Activated CD4-positive, CD25-positive, alpha-beta regulatory T cell treated with anti-CD3 and anti-CD28 coated beads, Interleukin-2, amount 50 U/mL, for 24 hours (primary cell): Measurements from ENCODE around the gene AFAP1.

ENCODE experiments used
- ATAC-seq, 2 donors: fragments of 150-1000 bp; cut with Tn5 transposase; one replicate each; pipeline ENCODE4 v1.10.0; 2021; ENCODE audit warnings: mild to moderate bottlenecking in 1 of 2, moderate library complexity in 1 of 2

The AFAP1 gene

DNA sequence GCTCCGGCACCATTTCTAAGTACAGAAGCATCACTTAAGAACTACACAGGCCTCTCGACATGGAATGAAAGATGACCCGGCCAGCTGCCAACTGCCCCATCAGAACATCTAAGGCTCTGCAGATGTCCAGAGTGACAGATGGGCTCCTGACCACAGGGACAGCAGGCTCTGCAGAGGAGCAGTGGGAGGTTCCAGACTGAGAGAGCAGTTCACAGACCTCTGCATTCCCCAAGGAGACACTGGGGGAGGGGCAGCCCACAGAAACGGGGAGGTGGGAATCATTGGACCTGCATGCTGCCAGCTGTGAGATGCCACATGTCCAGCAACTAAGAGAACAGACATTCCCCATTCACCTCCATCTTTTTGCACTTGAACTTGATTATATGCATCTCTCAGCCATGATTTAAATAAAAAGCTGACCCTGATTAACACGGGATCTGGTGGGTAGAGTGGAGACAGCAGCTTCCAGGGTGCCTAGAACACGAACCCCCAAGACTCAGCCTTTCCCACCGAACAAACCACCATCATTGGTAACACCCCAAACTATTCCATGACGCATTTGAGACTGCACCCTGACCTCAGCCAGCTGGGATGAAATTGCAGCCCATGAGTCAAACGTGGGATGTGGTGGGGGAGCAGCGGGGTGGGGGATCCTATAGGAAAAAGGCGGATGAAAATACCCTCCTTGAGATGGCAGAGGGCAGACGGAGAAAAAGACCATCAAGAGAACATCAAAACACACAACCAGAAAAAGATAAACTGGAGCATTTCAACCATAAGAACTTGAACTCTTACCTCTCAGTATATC is 47.2 kb downstream of the AFAP1 start:
- ATAC-seq = no peak

DNA sequence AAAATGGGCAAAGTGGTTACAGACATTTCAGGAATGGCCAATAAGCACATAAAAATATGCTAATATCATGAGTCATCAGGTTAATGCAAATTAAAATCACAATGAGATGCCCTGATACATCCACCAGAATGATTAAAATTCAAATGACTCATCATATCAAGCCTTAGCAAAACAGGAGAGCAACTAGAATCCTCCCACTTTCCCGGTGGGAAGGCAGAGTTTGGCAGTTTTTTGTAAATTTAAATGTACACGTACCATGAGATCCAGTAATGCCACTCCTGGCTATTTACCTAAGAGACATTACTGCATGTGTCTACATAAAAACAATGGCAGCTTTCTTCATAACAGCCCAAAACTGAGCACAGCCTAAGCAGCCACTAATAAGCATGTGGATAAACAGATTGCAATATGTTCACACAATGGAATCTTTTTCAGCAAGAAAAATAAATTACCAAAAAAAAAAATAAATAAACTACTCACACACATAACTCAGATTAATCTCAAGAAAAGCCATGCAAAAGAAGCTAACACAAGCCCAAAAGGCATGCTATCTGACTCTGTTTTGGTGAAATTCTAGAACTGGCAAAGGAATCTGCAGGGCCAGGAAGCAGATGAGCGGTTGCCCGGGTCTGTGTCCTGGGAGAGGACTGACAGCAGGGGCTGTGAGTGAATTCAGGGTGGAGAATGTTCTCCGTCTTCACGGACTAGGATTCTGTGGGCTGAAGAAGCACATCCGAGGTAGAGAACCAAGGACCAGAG is 48.8 kb downstream of the AFAP1 start:
- no peak for ATAC-seq

DNA sequence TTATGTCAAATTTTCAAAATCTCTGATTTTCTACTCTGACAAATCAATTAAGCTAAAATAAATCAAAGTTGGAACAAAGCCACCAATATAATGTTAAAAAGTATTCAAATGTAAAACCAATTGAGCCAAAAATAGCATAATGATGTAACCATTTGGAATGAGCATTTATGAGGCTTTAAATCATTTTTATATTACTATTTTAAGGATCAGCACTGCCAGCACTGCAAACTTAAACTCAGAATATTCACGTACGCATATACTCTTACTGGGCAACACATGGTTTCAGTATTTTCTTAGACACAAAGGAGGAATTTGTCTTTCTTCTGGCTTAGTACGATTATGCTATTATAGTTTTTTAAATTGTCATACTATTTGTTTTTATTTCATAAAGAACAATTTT is 52.2 kb downstream of the AFAP1 start:
- ATAC-seq = no peak

DNA sequence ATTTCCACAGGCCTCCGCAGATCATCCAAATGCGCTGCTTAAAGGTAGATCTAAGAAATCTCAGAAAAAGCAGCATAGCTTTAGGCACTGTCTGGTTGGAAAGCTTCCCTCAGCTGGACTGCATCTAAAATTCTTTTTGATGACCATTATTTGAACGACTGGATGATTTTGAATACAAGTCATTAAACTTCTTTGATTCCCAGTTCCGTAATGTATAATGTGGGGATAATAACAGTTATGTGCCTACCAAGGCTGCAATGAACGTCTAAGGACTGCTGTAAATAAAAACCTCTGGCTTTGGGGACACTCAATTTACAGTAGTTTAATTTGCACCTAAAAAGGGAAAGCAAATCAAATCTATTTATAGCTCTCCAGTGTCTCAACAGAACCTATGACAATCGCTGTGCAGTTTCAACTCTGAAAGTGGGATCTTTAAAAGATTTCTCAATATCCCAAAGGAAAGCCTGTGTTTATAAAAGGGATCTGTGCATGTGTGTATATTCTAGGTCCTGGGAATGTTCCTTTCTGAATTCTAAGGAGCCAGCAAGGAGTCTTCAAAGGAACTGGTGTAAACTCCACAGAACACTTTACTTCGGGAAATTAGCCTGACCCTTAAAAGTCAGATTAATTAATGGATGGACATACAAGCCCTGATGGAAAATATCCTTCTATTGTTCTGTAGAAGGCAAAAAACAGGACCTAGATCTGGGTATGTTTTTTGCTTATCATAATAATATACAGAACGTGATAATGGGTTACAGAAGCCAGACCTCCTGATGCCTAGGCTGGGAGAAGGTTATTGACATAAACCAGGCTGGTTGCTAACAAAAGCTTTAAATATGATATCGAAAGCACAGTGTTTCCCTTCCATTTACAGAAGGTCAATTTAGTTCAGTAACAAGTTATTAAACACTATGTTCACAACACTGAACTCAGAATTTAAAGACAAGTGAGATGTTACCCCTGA is 53.4 kb downstream of the AFAP1 start:
- no peak for ATAC-seq

DNA sequence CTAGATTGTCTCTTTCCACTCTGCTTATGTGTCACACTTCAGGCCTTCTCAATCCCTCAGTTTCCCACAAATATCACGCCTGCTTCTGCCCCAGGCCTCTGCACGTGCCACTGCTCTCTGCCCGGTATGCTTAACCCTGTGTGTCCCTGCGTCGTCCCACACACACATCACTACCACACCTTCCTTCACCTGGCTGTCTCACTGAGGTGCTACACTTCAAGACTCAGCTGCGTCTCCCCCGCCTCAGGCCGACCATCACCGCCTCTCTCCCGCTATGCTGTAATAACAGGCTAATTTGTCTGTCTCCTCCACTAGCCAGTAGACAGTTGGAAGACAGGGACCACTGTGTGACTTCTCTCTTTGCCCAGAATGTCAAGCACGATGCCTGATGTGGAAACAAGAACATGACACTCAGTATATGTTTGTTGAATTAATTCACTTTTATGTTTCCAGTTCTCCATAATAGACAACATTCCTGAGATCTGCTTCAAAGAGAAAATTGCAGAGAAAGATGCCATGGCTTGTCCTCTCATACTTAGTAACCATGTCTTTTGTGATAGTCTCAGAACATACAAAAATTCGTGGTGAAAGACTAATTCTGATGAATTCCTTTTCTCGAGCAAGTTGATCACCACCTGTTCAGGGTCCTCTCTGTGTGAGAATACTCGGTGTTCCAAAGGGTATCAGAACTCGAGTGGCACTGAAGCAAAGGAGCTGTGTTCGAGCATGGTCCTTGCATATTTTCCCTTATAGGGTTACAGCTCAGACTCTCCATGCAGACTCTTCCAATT is 54.2 kb downstream of the AFAP1 start:
- no peak for ATAC-seq

DNA sequence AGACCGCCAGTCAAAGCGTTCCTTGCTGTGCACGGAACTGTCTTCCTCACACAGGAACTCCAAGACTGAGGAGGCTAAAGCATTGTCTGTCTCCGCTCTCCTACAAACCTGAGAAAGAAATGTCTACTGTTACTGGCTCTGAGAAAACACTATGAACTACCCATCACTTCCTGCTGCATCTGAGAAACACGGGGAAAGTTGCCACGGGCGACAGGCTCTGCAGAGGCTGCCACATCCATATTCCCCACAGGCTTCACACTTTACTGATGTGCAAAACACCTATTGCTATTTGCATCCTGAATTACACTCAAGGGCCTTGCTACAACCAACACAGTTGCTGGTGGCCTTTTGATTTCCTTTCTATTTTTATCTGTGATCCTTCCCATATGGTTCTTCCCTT is 59.0 kb downstream of the AFAP1 start:
- no peak for ATAC-seq

DNA sequence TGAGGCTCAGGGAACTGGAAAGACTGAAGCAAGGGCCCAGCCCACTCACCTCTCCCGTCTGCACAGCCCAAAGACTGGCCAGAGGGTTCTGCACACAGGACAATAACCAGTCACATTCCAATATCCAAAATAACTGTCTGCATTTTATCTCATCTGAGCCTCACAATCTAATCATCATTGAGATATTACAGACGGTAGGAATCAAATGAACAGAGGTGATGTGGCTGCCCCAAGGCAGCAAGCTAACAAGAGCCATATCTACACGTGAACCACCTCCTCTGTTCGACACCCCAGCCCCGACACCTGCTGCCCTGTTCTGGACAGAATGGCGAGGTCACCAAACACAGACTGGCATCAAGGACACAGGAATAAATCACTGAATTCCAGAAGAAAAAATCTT is 60.5 kb downstream of the AFAP1 start:
- no peak for ATAC-seq

DNA sequence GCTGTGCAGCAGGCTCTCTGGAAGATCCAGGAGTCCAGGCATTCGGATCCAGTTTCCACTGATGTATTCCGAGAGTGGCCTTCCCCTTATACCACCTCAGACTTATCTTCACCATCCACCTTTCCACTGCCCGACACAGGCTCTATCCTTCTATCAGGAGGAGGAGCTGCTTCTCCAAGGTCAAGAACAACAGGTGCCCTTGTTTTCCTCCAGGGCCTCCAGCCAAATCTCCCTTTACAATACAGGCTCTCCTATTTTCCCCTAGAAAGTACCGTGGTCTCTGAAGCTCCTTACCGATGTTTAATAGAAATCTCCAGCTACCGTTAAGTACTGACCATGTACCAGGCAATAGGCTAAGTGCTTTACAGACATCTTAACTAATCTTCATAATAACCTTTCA is 61.3 kb downstream of the AFAP1 start:
- ATAC-seq = no peak

DNA sequence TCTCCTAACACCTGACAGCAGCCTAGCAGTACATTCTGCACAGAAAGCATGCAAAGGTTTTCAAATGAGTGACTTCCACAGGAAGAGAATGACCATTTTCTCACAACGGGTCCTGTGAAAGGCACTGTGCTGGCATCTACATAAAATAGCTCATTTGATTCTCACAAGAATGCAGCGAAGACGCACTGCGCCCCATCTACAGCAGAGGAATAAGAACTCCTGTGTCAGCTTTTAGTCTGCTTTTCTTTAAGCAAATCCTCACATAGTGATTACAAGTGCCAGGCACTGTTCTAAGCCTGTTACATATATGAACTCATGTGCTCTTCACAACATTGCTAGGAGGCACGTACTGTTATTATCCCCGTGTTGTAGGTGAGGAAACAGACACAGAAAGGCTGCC is 62.5 kb downstream of the AFAP1 start:
- no peak for ATAC-seq

DNA sequence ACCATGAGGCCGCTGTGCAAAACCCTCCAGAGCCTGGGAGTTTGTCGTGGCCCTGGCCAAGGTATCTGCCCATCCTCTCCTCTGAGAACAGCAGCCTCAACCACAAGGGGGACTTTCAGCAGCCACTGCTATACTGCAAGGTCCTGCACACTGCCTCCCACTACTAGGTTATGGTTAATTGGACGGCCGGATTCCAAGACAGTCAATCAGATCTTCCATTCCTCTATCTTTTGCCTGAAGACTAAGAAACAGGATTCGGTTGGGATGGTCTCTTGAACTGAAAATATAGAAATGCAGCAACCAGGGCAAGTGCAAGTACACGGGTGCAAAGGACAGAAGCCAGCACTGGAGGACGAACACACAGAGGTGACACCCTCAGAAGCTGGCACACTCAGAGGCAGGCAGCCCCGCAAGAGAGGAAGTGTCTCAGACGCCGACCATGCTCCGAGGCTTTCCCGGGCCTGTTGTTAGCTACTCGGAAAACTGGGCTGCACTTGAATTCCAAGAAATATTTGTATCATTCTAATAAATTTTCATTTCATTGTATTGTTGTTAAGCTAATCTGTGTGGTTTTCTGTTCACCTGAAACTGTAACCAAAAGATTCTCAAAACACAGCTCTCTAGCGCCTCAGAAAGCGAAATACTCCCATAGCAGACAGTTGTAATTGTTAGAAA is 63.3 kb downstream of the AFAP1 start:
- peak; percentile 83 to 87 for ATAC-seq

DNA sequence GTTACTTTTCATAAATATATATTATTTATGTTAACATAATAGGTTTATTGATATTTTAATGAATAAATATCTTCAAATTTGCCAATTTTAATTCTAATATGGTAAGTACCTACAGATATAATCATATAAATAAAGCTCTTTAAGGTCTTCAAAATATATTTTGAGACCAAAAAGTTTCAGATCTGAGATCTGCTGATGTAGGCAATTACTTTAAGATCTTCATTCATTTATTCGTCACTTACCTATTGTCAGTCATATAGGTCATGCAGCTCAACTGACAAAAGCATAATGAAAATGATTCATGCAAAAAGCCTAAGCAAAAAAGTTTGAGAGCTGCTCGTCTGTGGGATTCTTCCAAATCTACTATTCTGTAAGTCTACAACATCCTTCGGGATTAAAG is 64.8 kb downstream of the AFAP1 start:
- ATAC-seq = no peak

DNA sequence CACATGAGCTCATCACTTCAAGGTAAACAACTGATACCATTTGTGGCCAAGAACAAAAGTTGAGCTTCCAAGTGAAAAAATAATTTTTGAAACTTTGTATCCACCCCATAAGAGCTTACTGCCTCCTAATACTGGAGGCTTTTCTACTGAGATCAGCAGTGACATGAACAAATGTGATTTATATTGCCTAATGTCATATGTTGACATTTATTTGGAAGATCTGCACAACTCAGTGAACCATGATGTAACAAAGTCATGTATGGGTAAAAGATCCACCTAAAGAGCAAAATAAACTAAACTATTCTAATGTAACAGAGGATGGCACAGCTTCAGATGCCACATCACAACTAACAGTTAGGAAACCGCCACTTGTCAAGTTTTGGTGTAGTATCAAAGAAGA is 65.8 kb downstream of the AFAP1 start:
- no peak for ATAC-seq

DNA sequence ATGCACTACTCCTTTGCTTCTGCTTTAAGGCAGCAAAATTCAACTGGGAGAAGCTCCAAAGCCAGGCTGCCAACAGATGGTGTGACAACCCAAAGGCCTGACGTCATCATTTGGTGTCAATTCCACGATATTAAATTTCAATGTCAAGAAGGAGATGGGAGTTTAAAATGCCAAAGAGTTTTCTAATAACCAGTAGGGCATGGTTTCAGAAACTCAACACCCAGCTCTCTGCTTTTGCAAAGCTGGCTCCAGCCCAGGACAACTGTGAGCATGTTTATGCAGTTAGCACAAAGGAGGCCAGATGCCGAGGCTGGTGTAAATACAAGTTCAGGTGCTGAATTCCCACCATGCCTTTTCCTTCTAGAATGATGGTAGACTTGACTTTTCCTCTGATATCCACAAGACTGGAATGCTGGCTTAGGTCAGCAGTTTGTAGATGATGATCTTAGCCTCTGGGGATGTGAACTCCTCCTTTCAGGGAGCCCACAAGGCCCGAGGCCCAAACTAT is 67.3 kb downstream of the AFAP1 start:
- no peak for ATAC-seq

DNA sequence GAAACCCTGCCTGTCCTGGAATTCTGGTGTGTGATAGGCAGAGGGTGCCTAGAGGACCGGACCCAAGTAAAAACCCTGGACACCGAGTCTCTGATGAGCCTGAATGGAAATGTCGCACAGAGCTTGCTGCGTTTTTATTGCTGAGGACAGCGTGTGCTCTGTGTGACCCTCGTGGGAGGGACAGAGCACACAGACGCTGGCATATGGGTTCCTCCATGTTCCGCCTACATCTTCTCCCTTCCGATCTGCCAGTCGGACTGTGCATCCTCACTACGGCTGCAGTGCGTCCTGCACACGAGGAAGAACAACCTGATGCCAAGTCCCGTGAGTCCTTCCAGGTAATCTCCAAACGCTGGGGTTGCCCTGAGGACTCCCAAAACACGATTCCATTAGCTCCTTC is 68.3 kb downstream of the AFAP1 start:
- ATAC-seq = no peak

DNA sequence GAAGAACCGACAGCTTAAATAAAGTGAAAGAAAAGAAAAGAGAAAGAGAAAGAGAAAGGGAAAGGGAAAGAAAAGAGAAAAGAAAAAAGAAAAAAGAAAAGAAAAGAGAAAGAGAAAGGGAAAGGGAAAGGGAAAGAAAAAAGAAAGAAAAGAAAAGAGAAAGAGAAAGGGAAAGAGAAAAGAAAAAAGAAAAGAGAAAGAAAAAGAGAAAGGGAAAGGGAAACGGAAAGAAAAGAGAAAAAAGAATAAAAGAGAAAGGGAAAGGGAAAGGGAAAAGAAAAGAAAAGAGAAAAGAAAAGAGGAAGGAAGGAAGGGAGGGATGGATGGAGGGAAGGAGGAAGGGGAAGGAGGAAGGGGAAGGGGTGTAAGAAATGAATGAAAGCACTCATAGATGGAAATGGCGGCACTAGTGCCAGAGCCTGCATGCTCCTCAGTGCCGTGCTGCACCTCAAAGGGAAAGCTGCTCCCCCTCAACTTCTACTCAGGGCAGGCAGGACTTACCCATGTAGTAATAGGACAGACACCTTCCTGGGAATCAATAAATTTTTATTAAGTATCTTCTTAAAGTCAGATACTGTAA is 70.7 kb downstream of the AFAP1 start:
- ATAC-seq = no peak

DNA sequence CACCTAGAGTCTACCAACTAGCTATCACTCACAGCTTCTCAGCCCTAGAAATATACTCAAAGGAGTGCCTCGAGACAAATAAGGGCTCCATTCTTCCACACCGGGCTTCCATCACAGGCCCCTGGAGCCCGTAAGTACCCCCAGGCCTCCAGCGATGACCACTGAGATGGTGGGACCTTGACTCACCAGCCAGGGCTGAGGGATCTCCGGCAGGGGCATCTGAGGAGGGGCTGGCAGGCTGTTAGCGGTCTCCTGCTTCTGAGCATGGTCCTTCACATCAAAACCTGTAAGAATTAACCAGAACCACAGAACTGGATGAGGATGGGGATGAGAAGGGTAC is 71.3 kb downstream of the AFAP1 start:
- no peak for ATAC-seq

DNA sequence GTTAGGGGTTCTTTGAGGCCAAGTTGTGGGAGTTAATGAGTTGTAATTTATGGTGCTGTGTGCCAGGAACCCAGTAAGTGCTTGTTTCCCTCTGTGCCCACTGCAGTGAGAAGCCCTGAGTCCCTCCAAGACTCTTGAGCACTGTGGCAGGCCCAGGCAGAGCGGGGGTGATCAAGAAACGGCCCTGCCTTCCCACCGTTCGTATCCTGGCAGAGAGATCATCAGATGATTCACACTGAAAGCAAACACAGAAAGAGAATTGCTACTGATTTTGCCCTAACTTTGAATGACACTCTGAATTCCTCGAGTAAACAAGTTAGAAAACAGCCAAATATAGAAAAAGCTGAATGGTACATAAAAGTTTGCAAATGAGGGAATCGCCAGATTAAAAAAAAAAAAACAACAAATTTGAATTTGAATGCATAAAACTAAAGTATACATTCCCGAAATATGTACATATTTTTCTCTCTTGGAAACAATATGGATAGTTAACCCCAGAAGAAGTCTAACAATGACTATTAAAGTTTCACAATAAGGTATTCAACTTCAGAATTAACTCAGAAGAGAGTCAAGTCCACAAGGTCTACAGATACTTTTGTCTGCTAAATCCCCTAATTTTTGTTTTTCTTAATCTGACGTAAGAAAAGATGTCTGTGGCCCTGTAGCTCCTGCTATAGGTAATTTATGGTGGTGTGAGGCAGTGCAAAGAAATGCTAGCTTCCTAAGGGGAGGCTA is 71.8 kb downstream of the AFAP1 start:
- peak; percentile 29 to 32 for ATAC-seq

DNA sequence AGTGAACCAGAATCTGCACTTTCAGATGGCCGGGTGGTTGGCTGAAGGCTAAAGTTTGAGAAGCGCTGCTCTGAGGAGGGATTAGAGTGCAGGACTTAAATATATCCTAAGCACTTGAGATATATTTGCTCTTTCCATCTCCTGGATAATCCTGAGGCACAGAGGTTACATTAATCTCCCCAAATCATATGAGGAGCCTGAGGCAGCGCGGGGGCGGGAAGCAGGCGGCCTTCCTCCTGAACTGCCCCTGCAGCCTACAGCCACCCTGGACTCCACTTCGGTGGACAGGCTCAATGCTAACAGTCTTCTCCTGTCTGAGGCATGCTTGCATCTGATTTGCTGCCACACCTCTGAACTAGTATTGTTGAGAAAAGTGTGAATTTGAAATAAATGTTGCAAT is 72.5 kb downstream of the AFAP1 start:
- ATAC-seq = no peak

DNA sequence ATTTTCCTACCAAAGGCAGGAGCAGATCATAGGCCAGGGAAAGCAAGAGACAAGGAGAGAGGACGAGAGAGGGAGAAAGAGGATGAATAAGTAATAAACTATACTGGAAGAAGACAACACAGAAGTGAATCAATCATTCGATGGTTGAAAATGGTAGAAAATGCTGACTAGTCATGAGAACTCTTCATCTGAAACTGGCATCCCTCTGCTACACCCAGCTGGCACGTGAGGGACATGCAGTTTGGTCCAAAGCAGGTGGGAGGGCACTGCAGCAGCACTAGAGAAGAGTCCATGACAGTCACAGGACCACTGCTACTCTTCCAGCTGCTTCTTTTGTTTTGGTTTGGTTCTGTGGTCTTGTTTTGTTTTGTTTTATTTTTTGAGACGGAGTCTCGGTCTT is 74.1 kb downstream of the AFAP1 start:
- no peak for ATAC-seq

DNA sequence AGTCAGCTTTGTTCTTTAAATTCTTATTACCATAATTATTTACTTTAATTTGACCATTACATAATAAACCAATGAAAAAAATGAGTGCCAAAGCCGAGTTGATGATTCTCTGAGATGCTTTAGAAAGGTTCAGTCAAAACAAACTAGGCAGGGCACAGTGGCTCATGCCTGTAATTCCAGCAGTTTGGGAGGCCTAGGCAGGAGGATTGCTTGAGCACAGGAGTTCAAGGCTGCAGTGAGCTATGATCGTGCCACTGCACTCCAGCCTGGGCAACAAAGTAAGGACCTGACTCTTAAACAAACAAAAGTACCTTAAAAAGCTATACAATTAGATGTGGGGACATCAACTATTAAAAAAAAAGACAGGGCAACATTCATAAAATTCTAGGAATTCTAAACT is 75.0 kb downstream of the AFAP1 start:
- no peak for ATAC-seq
